Measurements from ENCODE around the gene ABTB1.

Gene ABTB1

GRCh38 chr3:127640042-127640355, 32.8 kb upstream of the ABTB1 start:
- Histone ChIP-seq H3K4me3 (ENCODE audit: low read length, poor library complexity, severe bottlenecking) (no peak overlapping the region), H2AFZ (ENCODE audit: low read length) (no peak overlapping the region), H3K4me2 (ENCODE audit: low read depth, low read length, poor library complexity, severe bottlenecking) (no peak overlapping the region), H3K79me2 (ENCODE audit: insufficient read depth, low read length) (no peaks in the 10 kb centered on the region), H3F3A (ENCODE audit: low read depth) (no peaks in the 10 kb centered on the region), H3K36me3 (ENCODE audit: insufficient read depth, low read length) (no peaks in the 10 kb centered on the region), H4K20me1 (ENCODE audit: insufficient read depth, low read length, poor library complexity, severe bottlenecking) (no peaks in the 10 kb centered on the region), H3K27me3 (ENCODE audit: insufficient read depth, low read length, poor library complexity, severe bottlenecking) (no peaks in the 10 kb centered on the region), H3K4me1 (ENCODE audit: insufficient read depth, low read length, poor library complexity, severe bottlenecking) (peaks cover 15% of the 10 kb centered on the region), H3K9me3 (ENCODE audit: insufficient read depth, low read depth, low read length) (no peaks in the 10 kb centered on the region), H3K9ac (ENCODE audit: low read depth, low read length, poor library complexity, severe bottlenecking) (no peak overlapping the region), H3K9me2 (replicated peaks; ENCODE audit: low read depth, low read length) (no peaks in the 10 kb centered on the region)
- TF ChIP-seq CTCF (conservative IDR thresholded peaks at IDR 0.05; ENCODE audit: low read length) (no peak), EZH2phosphoT487 (IDR thresholded peaks at IDR 0.05; ENCODE audit: borderline replicate concordance) (no peak)

DNA sequence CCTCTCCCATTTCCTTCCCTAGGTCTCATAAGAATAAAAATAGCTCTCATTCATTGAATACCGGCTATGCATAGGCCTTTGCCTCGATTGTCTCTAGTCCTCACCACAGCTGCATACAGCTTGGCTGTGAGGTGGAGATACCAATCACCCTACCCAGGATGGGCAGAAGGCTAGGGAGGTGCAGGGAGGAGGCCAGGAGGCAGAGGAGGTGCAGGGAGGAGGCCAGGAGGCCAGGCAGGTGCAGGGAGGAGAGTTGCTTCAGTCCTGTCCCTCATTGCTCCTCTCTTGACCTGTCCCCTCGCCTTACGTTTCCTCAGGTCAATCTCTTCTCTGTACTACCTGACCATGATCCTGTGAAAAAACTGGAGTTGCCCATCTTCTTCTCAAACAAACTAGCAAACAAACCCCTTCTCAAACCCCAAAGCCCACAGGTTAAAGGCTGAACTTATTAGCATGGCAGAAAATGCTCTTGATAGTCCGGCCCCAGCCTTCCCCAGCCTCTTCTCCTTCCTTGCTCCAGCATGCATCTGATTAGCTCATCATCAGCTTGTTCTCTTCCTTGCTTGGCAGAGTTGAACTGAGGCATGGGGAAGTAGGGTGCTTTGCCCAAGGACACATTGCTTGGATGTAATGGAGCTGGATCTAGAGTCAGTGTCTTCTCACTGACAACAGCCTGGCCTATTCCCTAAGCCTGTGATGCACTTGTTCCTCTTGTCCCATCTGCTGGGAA, 27.9 kb upstream of the ABTB1 start:
- H3K4me2 ChIP-seq (ENCODE audit: low read depth, low read length, poor library complexity, severe bottlenecking) = no peak overlapping the region
- no peaks in the 10 kb centered on the region for H3K27me3 ChIP-seq (ENCODE audit: insufficient read depth, low read length, poor library complexity, severe bottlenecking)
- no peak overlapping the region for H3K9ac ChIP-seq (ENCODE audit: low read depth, low read length, poor library complexity, severe bottlenecking)
- H3K79me2 ChIP-seq (ENCODE audit: insufficient read depth, low read length) = no peaks in the 10 kb centered on the region
- no peaks in the 10 kb centered on the region for H3K9me3 ChIP-seq (ENCODE audit: insufficient read depth, low read depth, low read length)
- H2AFZ ChIP-seq (ENCODE audit: low read length) = no peak overlapping the region
- H4K20me1 ChIP-seq (ENCODE audit: insufficient read depth, low read length, poor library complexity, severe bottlenecking) = no peaks in the 10 kb centered on the region
- H3F3A ChIP-seq (ENCODE audit: low read depth) = no peaks in the 10 kb centered on the region
- H3K36me3 ChIP-seq (ENCODE audit: insufficient read depth, low read length) = no peaks in the 10 kb centered on the region
- no peaks in the 10 kb centered on the region for H3K4me1 ChIP-seq (ENCODE audit: insufficient read depth, low read length, poor library complexity, severe bottlenecking)
- H3K4me3 ChIP-seq (ENCODE audit: low read length, poor library complexity, severe bottlenecking) = no peak overlapping the region
- no peak for TF ChIP-seq EZH2phosphoT487 (IDR thresholded peaks at IDR 0.05; ENCODE audit: borderline replicate concordance)
- no peak for TF ChIP-seq CTCF (conservative IDR thresholded peaks at IDR 0.05; ENCODE audit: low read length)
- no peaks in the 10 kb centered on the region for H3K9me2 ChIP-seq (replicated peaks; ENCODE audit: low read depth, low read length)

DNA sequence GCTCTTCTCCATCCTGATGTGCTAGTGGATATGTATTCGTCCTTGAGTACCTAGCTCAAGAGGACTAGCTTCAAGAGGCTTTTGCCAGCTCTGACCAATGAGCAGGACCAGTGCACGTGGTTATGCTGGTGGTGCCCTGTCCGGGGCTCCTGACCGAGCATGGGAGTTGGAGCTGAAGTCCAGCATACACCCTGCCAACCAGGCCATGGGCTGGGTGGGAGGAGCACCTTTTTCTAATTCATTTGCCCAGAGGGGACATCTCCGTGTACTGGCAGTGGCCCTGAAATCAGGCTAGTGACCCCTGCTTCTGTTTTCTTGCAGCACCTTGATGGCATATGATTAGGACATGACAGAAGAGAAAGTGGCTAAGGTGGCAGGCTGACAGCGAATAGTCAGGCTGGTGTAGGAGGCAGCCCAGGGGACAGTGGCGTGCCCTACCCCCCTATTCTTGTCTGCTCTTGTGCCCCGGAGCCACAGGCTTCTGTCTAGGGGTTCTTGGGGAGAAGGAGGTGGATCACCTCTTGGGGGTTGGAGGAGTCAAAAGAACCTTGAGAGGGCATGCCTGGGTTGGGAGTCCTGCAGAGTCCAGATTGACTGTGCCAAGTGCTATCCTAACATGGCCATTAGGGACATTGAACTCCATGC, 27.3 kb upstream of the ABTB1 start:
- Histone ChIP-seq H3K9ac (ENCODE audit: low read depth, low read length, poor library complexity, severe bottlenecking) (no peak overlapping the region), H3K9me3 (ENCODE audit: insufficient read depth, low read depth, low read length) (no peaks in the 10 kb centered on the region)

More for the DNA sequence above, 27.3 kb upstream of the ABTB1 start:
- no peak for TF ChIP-seq EZH2phosphoT487 (IDR thresholded peaks at IDR 0.05; ENCODE audit: borderline replicate concordance)
- Histone ChIP-seq H3K79me2 (ENCODE audit: insufficient read depth, low read length) (no peaks in the 10 kb centered on the region), H2AFZ (ENCODE audit: low read length) (no peak overlapping the region), H3K4me3 (ENCODE audit: low read length, poor library complexity, severe bottlenecking) (no peak overlapping the region), H3K9me2 (replicated peaks; ENCODE audit: low read depth, low read length) (no peaks in the 10 kb centered on the region), H3F3A (ENCODE audit: low read depth) (no peaks in the 10 kb centered on the region), H3K36me3 (ENCODE audit: insufficient read depth, low read length) (no peaks in the 10 kb centered on the region), H3K27me3 (ENCODE audit: insufficient read depth, low read length, poor library complexity, severe bottlenecking) (no peaks in the 10 kb centered on the region), H4K20me1 (ENCODE audit: insufficient read depth, low read length, poor library complexity, severe bottlenecking) (no peaks in the 10 kb centered on the region), H3K4me2 (ENCODE audit: low read depth, low read length, poor library complexity, severe bottlenecking) (no peak overlapping the region), H3K4me1 (ENCODE audit: insufficient read depth, low read length, poor library complexity, severe bottlenecking) (no peaks in the 10 kb centered on the region)
